ENCODE results near the gene CDK4. TPM values are rescaled to one million over a fixed set of nuclear protein-coding genes. Genes with fewer than 3 reads are reported as not detected.

The CDK4 gene
- total RNA-seq = 10 to 100 TPM; 44.4 to 48.3 TPM
- polyA plus RNA-seq = 10 to 100 TPM; 85.0 to 99.7 TPM

GRCh38 chr12:57751788-57752667, at the start of gene CDK4:
TSS of gene CDK4 (minus strand) at chr12:57752310. CDS start at chr12:57751717, 593 bp downstream.
- Histone ChIP-seq H3K27ac (ENCODE audit: low read depth, low read length) (peak within 1 kb of the TSS; percentile 82), H3K4me1 (ENCODE audit: insufficient read depth, low read length) (peaks cover 50% of the 10 kb centered on the region), H3K4me3 (ENCODE audit: low read length in 2 of 2) (peak within 1 kb of the TSS; percentile 30 to 80), H3K27me3 (ENCODE audit: insufficient read depth, low read length) (no peaks in the 10 kb centered on the region), H3K9me3 (ENCODE audit: control insufficient read depth in 1 of 2, low read length in 2 of 2) (no peaks in the 10 kb centered on the region), H3K36me3 (ENCODE audit: insufficient read depth, low read length) (peaks cover 19% of the 10 kb centered on the region)
- Mint-ChIP-seq H3K4me1 (peaks cover 46 to 58% (median 51%) of the 10 kb centered on the region in 4 donors), H3K36me3 (peaks cover 22 to 41% of the 10 kb centered on the region in 2 donors), H3K27me3 (no peaks in the 10 kb centered on the region), H3K27ac (peak within 1 kb of the TSS; percentile 87 to 100 (median 99)), H3K4me3 (peak within 1 kb of the TSS; percentile 82 to 98 (median 90)), H3K9me3 (no peaks in the 10 kb centered on the region)
- peak; percentile 97 to 100 (median 99) for DNase-seq
- intact Hi-C loops (cut with micrococcal nuclease) = loop anchor here (1.0 to 5.0 kb wide), 5 partner anchors 8 to 665 kb away; partner anchors contain the start of genes CTDSP2, EEF1AKMT3, METTL1 and NAB2
- ChIA-PET CTCF (ENCODE audit: partially characterized antibody) (interaction anchor here (1.0 to 1.2 kb wide), 3 partner anchors 11 to 58 kb away, joined by 3 to 5 read pairs (median 4); partner anchors contain the start of gene OS9), POLR2A (ENCODE audit: partially characterized antibody) (interaction anchor here (0.6 to 1.3 kb wide), 11 partner anchors 8 to 1822 kb away, joined by 3 to 21 read pairs (median 3); partner anchors contain the start of genes CYP27B1, DDIT3, EEF1AKMT3 and METTL1)

GRCh38 chr12:57800965-57801364, 48.9 kb upstream of the CDK4 start:
- Mint-ChIP-seq H3K27me3 (no peaks in the 10 kb centered on the region), H3K4me1 (no peaks in the 10 kb centered on the region), H3K4me3 (no peak overlapping the region), H3K27ac (peak overlapping the region in 2 of 7 donors; percentile 41 to 66), H3K36me3 (peaks cover 28 to 59% of the 10 kb centered on the region in 2 donors), H3K9me3 (no peaks in the 10 kb centered on the region)
- no peak for DNase-seq
- H3K4me1 ChIP-seq (ENCODE audit: insufficient read depth, low read length) = no peaks in the 10 kb centered on the region
- intact Hi-C loops (cut with micrococcal nuclease) = no loop called here
- no peaks in the 10 kb centered on the region for H3K9me3 ChIP-seq (ENCODE audit: control insufficient read depth in 1 of 2, low read length in 2 of 2)
- ChIA-PET POLR2A (ENCODE audit: partially characterized antibody) (interaction anchor here (1.4 kb wide), 1 partner anchor 105 kb away, joined by 3 read pairs; no protein-coding TSS in a partner anchor), CTCF (ENCODE audit: partially characterized antibody) (interaction anchor here (1.3 to 7.3 kb wide), 6 partner anchors 41 to 105 kb away, joined by 4 to 125 read pairs (median 10); no protein-coding TSS in a partner anchor)
- no peak overlapping the region for H3K27ac ChIP-seq (ENCODE audit: low read depth, low read length)
- no peaks in the 10 kb centered on the region for H3K27me3 ChIP-seq (ENCODE audit: insufficient read depth, low read length)
- peaks cover 35% of the 10 kb centered on the region for H3K36me3 ChIP-seq (ENCODE audit: insufficient read depth, low read length)
- no peak overlapping the region for H3K4me3 ChIP-seq (ENCODE audit: low read length in 2 of 2)

- ChIA-PET POLR2A (ENCODE audit: partially characterized antibody) (no interaction called here), CTCF (ENCODE audit: partially characterized antibody) (interaction anchor here (1.0 to 2.0 kb wide), 6 partner anchors 8 to 107 kb away, joined by 3 to 6 read pairs (median 4); partner anchors contain the start of gene TSFM)
- no peak for DNase-seq
- no peaks in the 10 kb centered on the region for H3K9me3 Mint-ChIP-seq
- H3K4me1 ChIP-seq (ENCODE audit: insufficient read depth, low read length) = no peaks in the 10 kb centered on the region
- H3K27me3 ChIP-seq (ENCODE audit: insufficient read depth, low read length) = no peaks in the 10 kb centered on the region
- H3K4me3 ChIP-seq (ENCODE audit: low read length in 2 of 2) = no peak overlapping the region
- H3K36me3 ChIP-seq (ENCODE audit: insufficient read depth, low read length) = peaks cover 51% of the 10 kb centered on the region
- no peaks in the 10 kb centered on the region for H3K9me3 ChIP-seq (ENCODE audit: control insufficient read depth in 1 of 2, low read length in 2 of 2)
- peak overlapping the region in 1 of 7 donors; percentile 63 for H3K27ac Mint-ChIP-seq
- H3K4me3 Mint-ChIP-seq = no peak overlapping the region
- H3K27me3 Mint-ChIP-seq = no peaks in the 10 kb centered on the region
- H3K36me3 Mint-ChIP-seq = peaks cover 44 to 72% of the 10 kb centered on the region in 2 donors
- no peak overlapping the region for H3K27ac ChIP-seq (ENCODE audit: low read depth, low read length)
- H3K4me1 Mint-ChIP-seq = peaks cover 0 to under 1% (median 0%) of the 10 kb centered on the region in 4 donors
- intact Hi-C loops (cut with micrococcal nuclease) = no loop called here
Observed at GRCh38 chr12:57797933-57798332, 45.8 kb upstream of the CDK4 start.

GRCh38 chr12:57796996-57797395, 44.9 kb upstream of the CDK4 start:
- Histone ChIP-seq H3K27ac (ENCODE audit: low read depth, low read length) (no peak overlapping the region), H3K4me1 (ENCODE audit: insufficient read depth, low read length) (no peaks in the 10 kb centered on the region), H3K36me3 (ENCODE audit: insufficient read depth, low read length) (peaks cover 50% of the 10 kb centered on the region), H3K9me3 (ENCODE audit: control insufficient read depth in 1 of 2, low read length in 2 of 2) (no peaks in the 10 kb centered on the region), H3K4me3 (ENCODE audit: low read length in 2 of 2) (no peak overlapping the region), H3K27me3 (ENCODE audit: insufficient read depth, low read length) (no peaks in the 10 kb centered on the region)
- POLR2A ChIA-PET (ENCODE audit: partially characterized antibody) = no interaction called here
- H3K4me1 Mint-ChIP-seq = peaks cover 0 to 3% (median 0%) of the 10 kb centered on the region in 4 donors
- no peaks in the 10 kb centered on the region for H3K27me3 Mint-ChIP-seq
- peak overlapping the region in 2 of 7 donors; percentile 14 to 62 for H3K27ac Mint-ChIP-seq
- intact Hi-C loops (cut with micrococcal nuclease) = no loop called here
- H3K4me3 Mint-ChIP-seq = no peak overlapping the region
- H3K9me3 Mint-ChIP-seq = no peaks in the 10 kb centered on the region
- CTCF ChIA-PET (ENCODE audit: partially characterized antibody) = interaction anchor here (1.0 to 2.0 kb wide), 5 partner anchors 14 to 108 kb away, joined by 3 to 6 read pairs (median 5); partner anchors contain the start of gene TSFM
- peaks cover 47 to 71% of the 10 kb centered on the region in 2 donors for H3K36me3 Mint-ChIP-seq
- no peak for DNase-seq

- POLR2A ChIA-PET (ENCODE audit: partially characterized antibody) = no interaction called here
- H3K27me3 ChIP-seq (ENCODE audit: insufficient read depth, low read length) = no peaks in the 10 kb centered on the region
- peaks cover 53% of the 10 kb centered on the region for H3K36me3 ChIP-seq (ENCODE audit: insufficient read depth, low read length)
Observed at GRCh38 chr12:57795354-57795753, 43.2 kb upstream of the CDK4 start.

GRCh38 chr12:57793920-57794319, 41.8 kb upstream of the CDK4 start:
- H3K4me3 ChIP-seq (ENCODE audit: low read length in 2 of 2) = no peak overlapping the region
- CTCF ChIA-PET (ENCODE audit: partially characterized antibody) = interaction anchor here (1.4 to 3.9 kb wide), 5 partner anchors 8 to 28 kb away, joined by 3 to 19 read pairs (median 4); no protein-coding TSS in a partner anchor
- H3K4me1 Mint-ChIP-seq = peaks cover 0 to 4% (median under 1%) of the 10 kb centered on the region in 4 donors
- no peaks in the 10 kb centered on the region for H3K27me3 Mint-ChIP-seq
- H3K36me3 Mint-ChIP-seq = peaks cover 49 to 70% of the 10 kb centered on the region in 2 donors
- no peak overlapping the region for H3K27ac ChIP-seq (ENCODE audit: low read depth, low read length)
- intact Hi-C loops (cut with micrococcal nuclease) = no loop called here
- no peak overlapping the region for H3K4me3 Mint-ChIP-seq
- peak overlapping the region in 4 of 7 donors; percentile 16 to 68 (median 40) for H3K27ac Mint-ChIP-seq
- peaks cover 50% of the 10 kb centered on the region for H3K36me3 ChIP-seq (ENCODE audit: insufficient read depth, low read length)
- H3K27me3 ChIP-seq (ENCODE audit: insufficient read depth, low read length) = no peaks in the 10 kb centered on the region
- H3K9me3 ChIP-seq (ENCODE audit: control insufficient read depth in 1 of 2, low read length in 2 of 2) = no peaks in the 10 kb centered on the region
- no peak for DNase-seq
- H3K4me1 ChIP-seq (ENCODE audit: insufficient read depth, low read length) = no peaks in the 10 kb centered on the region
- POLR2A ChIA-PET (ENCODE audit: partially characterized antibody) = interaction anchor here (0.9 to 1.3 kb wide), 4 partner anchors 9 to 105 kb away, joined by 3 to 4 read pairs (median 4); partner anchors contain the start of gene TSFM
- no peaks in the 10 kb centered on the region for H3K9me3 Mint-ChIP-seq

More at GRCh38 chr12:57795354-57795753, 43.2 kb upstream of the CDK4 start:
- DNase-seq = no peak
- H3K36me3 Mint-ChIP-seq = peaks cover 52 to 69% of the 10 kb centered on the region in 2 donors
- no peak overlapping the region for H3K4me3 ChIP-seq (ENCODE audit: low read length in 2 of 2)
- no peak overlapping the region for H3K4me3 Mint-ChIP-seq
- H3K27ac Mint-ChIP-seq = no peak overlapping the region
- peaks cover 0 to 4% (median 0%) of the 10 kb centered on the region in 4 donors for H3K4me1 Mint-ChIP-seq
- no peaks in the 10 kb centered on the region for H3K9me3 Mint-ChIP-seq
- no peaks in the 10 kb centered on the region for H3K4me1 ChIP-seq (ENCODE audit: insufficient read depth, low read length)
- CTCF ChIA-PET (ENCODE audit: partially characterized antibody) = no interaction called here
- H3K27ac ChIP-seq (ENCODE audit: low read depth, low read length) = no peak overlapping the region
- intact Hi-C loops (cut with micrococcal nuclease) = no loop called here
- H3K27me3 Mint-ChIP-seq = no peaks in the 10 kb centered on the region
- H3K9me3 ChIP-seq (ENCODE audit: control insufficient read depth in 1 of 2, low read length in 2 of 2) = no peaks in the 10 kb centered on the region

All from CD4-positive, alpha-beta memory T cell (primary cell).